A673 (cell line): ENCODE data around the gene ELMOD3.
"Not testable (repeated sequence)": the region's sequence is repeated elsewhere in the genome, so short reads cannot be mapped to it uniquely, and the experiment has no call there.

Source experiments
- EZH2 ChIP-seq: fragments of 200-600 bp; sonication (generic); IDR thresholded peaks from 2 replicates; pipeline ENCODE4 v1.6.1; 2017; ENCODE audit warnings: borderline replicate concordance, low read depth, mild to moderate bottlenecking, mixed read lengths, antibody characterized with exemption, low read length; ENCODE audit not compliant: poor library complexity, severe bottlenecking
- TF ChIP-seq, protein P1 (sequence below): fragments of 300-800, 200-600 bp; sonication (generic); conservative IDR thresholded peaks from 2 replicates; pipeline ENCODE4 v1.5.1; 2017; ENCODE audit warnings: low read depth, mild to moderate bottlenecking, antibody characterized with exemption, low read length, moderate library complexity, mixed read lengths

DNA sequence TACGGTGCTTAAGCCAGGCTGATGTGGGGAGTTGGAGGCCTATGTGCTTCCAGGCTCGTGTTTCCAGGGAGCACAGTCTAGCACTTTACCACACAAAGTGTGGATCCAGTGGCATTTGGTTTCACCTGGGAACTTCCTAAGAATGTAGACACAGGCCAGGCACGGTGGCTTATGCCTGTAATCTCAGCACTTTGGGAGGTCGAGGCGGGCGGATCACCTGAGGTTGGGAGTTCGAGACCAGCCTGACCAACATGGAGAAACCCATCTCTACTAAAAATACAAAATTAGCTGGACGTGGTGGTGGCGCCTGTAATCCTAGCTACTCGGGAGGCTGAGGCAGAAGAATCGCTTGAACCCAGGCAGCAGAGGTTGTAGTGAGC is 30.6 kb upstream of the ELMOD3 start:
- TF ChIP-seq, protein P1, sequence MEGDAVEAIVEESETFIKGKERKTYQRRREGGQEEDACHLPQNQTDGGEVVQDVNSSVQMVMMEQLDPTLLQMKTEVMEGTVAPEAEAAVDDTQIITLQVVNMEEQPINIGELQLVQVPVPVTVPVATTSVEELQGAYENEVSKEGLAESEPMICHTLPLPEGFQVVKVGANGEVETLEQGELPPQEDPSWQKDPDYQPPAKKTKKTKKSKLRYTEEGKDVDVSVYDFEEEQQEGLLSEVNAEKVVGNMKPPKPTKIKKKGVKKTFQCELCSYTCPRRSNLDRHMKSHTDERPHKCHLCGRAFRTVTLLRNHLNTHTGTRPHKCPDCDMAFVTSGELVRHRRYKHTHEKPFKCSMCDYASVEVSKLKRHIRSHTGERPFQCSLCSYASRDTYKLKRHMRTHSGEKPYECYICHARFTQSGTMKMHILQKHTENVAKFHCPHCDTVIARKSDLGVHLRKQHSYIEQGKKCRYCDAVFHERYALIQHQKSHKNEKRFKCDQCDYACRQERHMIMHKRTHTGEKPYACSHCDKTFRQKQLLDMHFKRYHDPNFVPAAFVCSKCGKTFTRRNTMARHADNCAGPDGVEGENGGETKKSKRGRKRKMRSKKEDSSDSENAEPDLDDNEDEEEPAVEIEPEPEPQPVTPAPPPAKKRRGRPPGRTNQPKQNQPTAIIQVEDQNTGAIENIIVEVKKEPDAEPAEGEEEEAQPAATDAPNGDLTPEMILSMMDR = not testable (repeated sequence)
- not testable (repeated sequence) for TF ChIP-seq EZH2
